Upper lobe of right lung (tissue), 1 donor: ENCODE results near the gene GPC5. TPM values are rescaled to one million over a fixed set of nuclear protein-coding genes. Genes with fewer than 3 reads are reported as not detected.
"Not testable (repeated sequence)": the region's sequence is repeated elsewhere in the genome, so short reads cannot be mapped to it uniquely, and the experiment has no call there.

Experiments
- ATAC-seq: fragments of 200-7000 bp; cut with Tn5 transposase; one replicate; pipeline ENCODE4 v1.9.1; 2020; ENCODE audit warnings: mild to moderate bottlenecking, moderate library complexity
- DNase-seq: peaks from one replicate; pipeline ENCODE4 v3.0.0-alpha.2; 2020
- H3K27ac ChIP-seq: fragments of 200-600 bp; one replicate; pipeline ENCODE4 v1.8.0; 2022
- H3K27me3 ChIP-seq: fragments of 200-600 bp; one replicate; pipeline ENCODE4 v1.8.0; 2022; ENCODE audit warnings: mild to moderate bottlenecking
- H3K36me3 ChIP-seq: fragments of 200-600 bp; one replicate; pipeline ENCODE4 v1.8.0; 2022
- H3K4me1 ChIP-seq: fragments of 200-600 bp; one replicate; pipeline ENCODE4 v1.8.0; 2022
- H3K4me3 ChIP-seq: fragments of 200-600 bp; one replicate; pipeline ENCODE4 v1.8.0; 2022; ENCODE audit warnings: mild to moderate bottlenecking
- H3K9me3 ChIP-seq: fragments of 200-600 bp; one replicate; pipeline ENCODE4 v1.8.0; 2022
- intact Hi-C: fragments of 100-400 bp; cut with DNase I; formaldehyde crosslinking; loops from one replicate; pipeline ENCODE4 v1.11.0; 2022
- total RNA-seq: library from RNA; stranded (reverse); fragmentation: NEBNext Ultra II Directional; extraction: Animal tissue kit (Norgen Biotek cat#: 25700); gene quantifications from one replicate; pipeline ENCODE4 v1.2.1, GENCODE V29; 2021
- TF ChIP-seq, protein P1 (sequence below): fragments of 200-600 bp; IDR thresholded peaks from one replicate; pipeline ENCODE4 v1.8.0; 2022; ENCODE audit warnings: antibody characterized with exemption
- donor health status: DM: no; HTN: yes; CAD: no; lungs with severe emphysema.

Gene GPC5
- total RNA-seq, 1 donor from 2014 or later = 8.1 TPM

DNA sequence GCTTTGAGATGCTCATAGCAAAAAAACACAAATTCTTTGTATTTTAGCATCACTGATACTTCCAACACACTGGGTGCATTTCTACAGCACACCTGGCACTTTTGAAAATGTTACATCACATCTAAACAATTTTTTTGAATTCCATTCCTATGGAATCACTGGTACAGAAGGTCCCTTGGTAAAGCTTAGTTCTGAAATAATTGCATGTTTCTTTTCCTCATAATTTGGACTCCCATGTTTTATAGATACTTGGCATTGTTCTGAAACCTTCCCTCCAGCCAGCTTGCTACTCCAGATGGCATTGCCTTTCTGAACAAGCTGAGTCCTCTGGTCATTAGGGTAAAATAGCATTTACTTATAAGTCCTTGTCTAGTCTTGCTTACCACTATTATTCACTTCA is 1346.8 kb downstream of the GPC5 start:
- Histone ChIP-seq H3K27me3 (no peaks in the 10 kb centered on the region), H3K4me3 (no peak overlapping the region), H3K36me3 (no peaks in the 10 kb centered on the region), H3K9me3 (no peaks in the 10 kb centered on the region), H3K4me1 (no peaks in the 10 kb centered on the region), H3K27ac (no peak overlapping the region)
- ATAC-seq (no peak), DNase-seq (no peak)
- TF ChIP-seq, protein P1, sequence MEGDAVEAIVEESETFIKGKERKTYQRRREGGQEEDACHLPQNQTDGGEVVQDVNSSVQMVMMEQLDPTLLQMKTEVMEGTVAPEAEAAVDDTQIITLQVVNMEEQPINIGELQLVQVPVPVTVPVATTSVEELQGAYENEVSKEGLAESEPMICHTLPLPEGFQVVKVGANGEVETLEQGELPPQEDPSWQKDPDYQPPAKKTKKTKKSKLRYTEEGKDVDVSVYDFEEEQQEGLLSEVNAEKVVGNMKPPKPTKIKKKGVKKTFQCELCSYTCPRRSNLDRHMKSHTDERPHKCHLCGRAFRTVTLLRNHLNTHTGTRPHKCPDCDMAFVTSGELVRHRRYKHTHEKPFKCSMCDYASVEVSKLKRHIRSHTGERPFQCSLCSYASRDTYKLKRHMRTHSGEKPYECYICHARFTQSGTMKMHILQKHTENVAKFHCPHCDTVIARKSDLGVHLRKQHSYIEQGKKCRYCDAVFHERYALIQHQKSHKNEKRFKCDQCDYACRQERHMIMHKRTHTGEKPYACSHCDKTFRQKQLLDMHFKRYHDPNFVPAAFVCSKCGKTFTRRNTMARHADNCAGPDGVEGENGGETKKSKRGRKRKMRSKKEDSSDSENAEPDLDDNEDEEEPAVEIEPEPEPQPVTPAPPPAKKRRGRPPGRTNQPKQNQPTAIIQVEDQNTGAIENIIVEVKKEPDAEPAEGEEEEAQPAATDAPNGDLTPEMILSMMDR = no peak
- intact Hi-C loops = no loop called here

DNA sequence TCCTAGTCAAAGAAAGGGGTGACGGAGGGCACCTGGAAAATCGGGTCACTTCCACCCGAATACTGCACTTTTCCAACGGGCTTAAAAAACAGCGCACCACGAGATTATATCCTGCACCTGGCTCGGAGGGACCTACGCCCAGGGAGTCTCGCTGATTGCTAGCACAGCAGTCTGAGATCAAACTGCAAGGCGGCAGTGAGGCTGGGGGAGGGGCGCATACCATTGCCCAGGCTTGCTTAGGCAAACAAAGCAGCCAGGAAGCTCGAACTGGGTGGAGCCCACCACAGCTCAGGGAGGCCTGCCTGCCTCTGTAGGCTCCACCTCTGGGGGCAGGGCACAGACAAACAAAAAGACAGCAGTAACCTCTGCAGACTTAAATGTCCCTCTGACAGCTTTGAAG is 1354.3 kb downstream of the GPC5 start:
- not testable (repeated sequence) for ATAC-seq, H3K27ac ChIP-seq, H3K9me3 ChIP-seq

DNA sequence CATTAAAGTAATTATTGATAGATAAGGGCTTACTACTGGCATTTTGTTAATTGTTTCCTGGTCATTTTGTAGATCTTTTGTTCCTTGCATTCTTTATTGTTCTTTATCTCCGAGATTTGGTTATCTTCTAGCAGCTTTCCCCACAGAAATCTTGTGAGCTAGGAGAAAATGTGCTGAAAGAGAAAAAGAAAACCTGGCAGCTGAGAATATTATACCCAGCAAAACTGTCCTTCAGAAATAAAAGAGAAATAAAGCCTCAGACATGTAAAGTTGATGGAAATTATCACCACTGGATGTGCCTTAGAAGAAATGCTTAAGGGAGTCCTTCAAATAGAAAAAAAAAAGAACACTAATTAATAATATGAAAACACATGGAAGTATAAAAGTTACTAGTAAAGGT is 1363.3 kb downstream of the GPC5 start:
- ATAC-seq (no peak), DNase-seq (no peak)
- Histone ChIP-seq H3K27ac (no peak overlapping the region), H3K27me3 (no peaks in the 10 kb centered on the region), H3K36me3 (no peaks in the 10 kb centered on the region), H3K9me3 (peaks cover 32% of the 10 kb centered on the region), H3K4me1 (no peaks in the 10 kb centered on the region), H3K4me3 (no peak overlapping the region)
- TF ChIP-seq, protein P1 = no peak
- intact Hi-C loops = no loop called here

More for the DNA sequence above, 1354.3 kb downstream of the GPC5 start:
- H3K4me3 ChIP-seq, intact Hi-C loops, DNase-seq, H3K36me3 ChIP-seq, H3K27me3 ChIP-seq, H3K4me1 ChIP-seq: not testable (repeated sequence)

DNA sequence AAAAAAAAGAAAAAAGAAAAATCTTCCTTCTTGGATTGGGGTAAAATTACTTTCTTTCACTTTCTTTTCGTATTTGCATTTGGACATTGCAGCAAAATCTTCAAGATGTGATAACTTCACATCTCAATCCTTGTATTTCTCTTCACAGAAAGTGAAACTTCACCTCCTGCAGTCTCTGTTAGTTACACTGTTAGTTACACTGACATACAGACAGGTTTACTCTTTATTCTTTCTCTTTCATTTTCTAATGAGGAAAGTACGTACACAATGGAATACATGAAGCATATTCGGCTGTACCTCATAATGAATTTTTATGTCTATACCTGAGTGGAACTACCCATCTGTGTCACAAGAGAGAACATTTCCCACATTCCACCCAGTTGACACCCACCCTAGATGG is 1369.0 kb downstream of the GPC5 start:
- intact Hi-C loops = no loop called here
- H3K27ac ChIP-seq = no peak overlapping the region
- no peaks in the 10 kb centered on the region for H3K27me3 ChIP-seq

DNA sequence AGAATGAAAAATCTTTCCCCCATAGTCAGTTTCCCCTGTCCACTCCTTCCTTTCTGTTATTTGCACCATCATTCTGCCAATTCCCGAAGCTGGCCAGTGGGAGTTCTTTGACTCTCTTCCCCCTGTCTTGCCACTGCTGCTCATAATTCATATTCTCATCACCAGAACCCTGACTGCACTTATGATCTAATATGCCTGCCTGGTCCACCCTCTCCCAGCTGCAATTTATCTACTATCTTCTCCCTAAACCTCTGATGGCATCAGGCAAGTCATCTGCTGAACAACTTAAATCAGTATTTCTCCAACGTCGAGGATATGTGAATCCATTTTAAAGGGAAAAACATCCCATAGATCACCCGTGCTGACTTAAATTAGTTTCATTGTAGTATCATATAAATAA is 1370.2 kb downstream of the GPC5 start:
- TF ChIP-seq, protein P1 = no peak
- Histone ChIP-seq H3K36me3 (no peaks in the 10 kb centered on the region), H3K27ac (no peak overlapping the region), H3K4me1 (no peaks in the 10 kb centered on the region), H3K9me3 (no peaks in the 10 kb centered on the region), H3K4me3 (no peak overlapping the region), H3K27me3 (no peaks in the 10 kb centered on the region)
- no peak for ATAC-seq
- no peak for DNase-seq
- intact Hi-C loops = no loop called here

More for the DNA sequence above, 1369.0 kb downstream of the GPC5 start:
- TF ChIP-seq, protein P1 = no peak
- no peaks in the 10 kb centered on the region for H3K36me3 ChIP-seq
- no peak overlapping the region for H3K4me3 ChIP-seq
- peaks cover 4% of the 10 kb centered on the region for H3K9me3 ChIP-seq
- H3K4me1 ChIP-seq = no peaks in the 10 kb centered on the region
- DNase-seq (no peak), ATAC-seq (no peak)

DNA sequence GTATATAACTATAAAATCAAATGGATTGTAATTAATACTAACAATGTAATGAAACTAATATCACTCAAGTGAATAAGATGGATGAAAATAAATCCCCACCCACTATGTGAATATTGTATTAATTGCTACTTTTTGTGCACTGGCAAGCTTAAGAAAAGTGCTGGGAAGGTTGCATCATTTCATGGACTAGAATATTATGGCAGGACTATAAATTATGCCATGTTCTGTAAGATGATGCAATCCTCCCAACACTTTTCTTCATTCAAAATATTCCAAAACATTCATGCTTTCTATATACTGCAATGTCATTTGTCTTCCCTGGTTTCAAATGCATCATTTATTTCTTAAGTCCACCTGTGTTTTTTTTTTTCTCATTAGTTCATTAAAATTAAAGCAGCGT is 1370.6 kb downstream of the GPC5 start:
- TF ChIP-seq, protein P1 = no peak
- DNase-seq = no peak
- ATAC-seq = no peak
- Histone ChIP-seq H3K4me1 (no peaks in the 10 kb centered on the region), H3K4me3 (no peak overlapping the region), H3K27ac (no peak overlapping the region), H3K27me3 (no peaks in the 10 kb centered on the region), H3K36me3 (no peaks in the 10 kb centered on the region), H3K9me3 (no peaks in the 10 kb centered on the region)
- intact Hi-C loops = no loop called here
